HG02970 (cell line): Measurements from ENCODE around the gene CCDC144A.
"Not testable (repeated sequence)": the region's sequence is repeated elsewhere in the genome, so short reads cannot be mapped to it uniquely, and the experiment has no call there.

Experiments
- ATAC-seq: cut with Tn5 transposase; IDR thresholded peaks from one replicate; pipeline ENCODE4 v1.9.1; 2021; ENCODE audit warnings: mild to moderate bottlenecking, moderate library complexity, moderate number of reproducible peaks; ENCODE audit not compliant: unreplicated experiment, low FRiP score

The CCDC144A gene

GRCh38 chr17:16750515-16750914 is 60.5 kb downstream of the CCDC144A start:
- ATAC-seq, result not testable (repeated sequence)

GRCh38 chr17:16751224-16751923 is 61.3 kb downstream of the CCDC144A start:
- not testable (repeated sequence) for ATAC-seq

GRCh38 chr17:16751924-16752287 is 61.9 kb downstream of the CCDC144A start:
- ATAC-seq, result not testable (repeated sequence)

DNA sequence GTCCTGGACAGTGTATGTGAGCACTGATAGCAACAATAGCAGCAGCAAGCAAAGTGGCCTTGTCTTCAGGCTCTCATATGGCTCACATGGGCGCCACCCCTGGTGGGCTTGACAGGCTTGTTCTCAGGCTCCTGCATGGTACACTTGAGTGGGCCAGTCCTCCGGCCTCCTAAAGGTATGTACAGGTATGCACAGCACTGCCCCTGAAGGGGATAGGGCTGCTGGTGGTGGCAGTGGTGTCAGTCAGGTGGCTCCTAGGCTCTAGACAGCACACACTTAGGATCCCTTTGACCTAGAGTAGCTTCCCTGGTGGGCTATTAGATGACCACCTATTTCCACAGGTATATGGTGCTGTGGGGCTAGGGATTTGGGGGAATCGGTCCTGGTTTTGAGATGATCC is 67.5 kb downstream of the CCDC144A start:
- ATAC-seq, result not testable (repeated sequence)

DNA sequence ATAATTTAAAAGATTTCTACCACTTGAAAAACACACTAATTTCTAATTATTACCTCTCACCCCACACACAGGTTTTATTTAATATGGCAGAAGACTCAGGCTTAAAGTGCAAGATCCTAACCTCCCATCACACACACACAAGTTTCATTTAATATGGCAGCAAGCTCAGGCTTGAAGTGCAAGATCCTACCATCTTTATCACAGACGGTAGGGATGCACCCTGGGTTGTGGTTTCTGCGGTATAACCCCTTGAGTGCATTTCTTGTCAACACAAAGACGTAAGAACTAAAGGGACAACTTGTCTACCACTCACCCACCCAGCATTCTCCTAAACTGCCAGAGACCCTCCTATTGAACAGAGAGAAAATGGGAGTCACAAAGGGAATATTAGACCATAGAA is 68.1 kb downstream of the CCDC144A start:
- not testable (repeated sequence) for ATAC-seq

GRCh38 chr17:16768290-16769175 is 78.5 kb downstream of the CCDC144A start:
- not testable (repeated sequence) for ATAC-seq

- not testable (repeated sequence) for ATAC-seq
Observed at GRCh38 chr17:16772394-16773145, 82.5 kb downstream of the CCDC144A start.

DNA sequence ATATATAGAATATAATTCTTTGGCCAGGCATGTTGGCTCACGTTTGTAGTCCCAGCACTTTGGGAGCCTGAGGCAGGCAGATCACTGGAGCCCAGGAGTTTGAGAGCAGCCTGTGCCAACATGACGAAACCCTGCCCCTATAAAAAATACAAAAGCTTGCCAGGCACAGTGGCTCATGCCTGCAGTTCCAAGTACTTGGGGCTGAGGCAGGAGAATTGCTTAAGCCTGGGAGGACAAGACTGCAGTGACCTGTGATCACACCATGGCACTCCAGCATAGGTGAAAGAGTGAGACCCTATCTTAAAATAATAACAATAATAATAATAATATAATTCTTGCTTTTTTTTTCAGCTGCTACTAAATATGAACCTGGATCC is 83.1 kb downstream of the CCDC144A start:
- not testable (repeated sequence) for ATAC-seq

- not testable (repeated sequence) for ATAC-seq
Observed at GRCh38 chr17:16787851-16788250, 97.8 kb downstream of the CCDC144A start.

GRCh38 chr17:16788889-16789536 is 99.0 kb downstream of the CCDC144A start:
- ATAC-seq, result not testable (repeated sequence)

- not testable (repeated sequence) for ATAC-seq
Observed at GRCh38 chr17:16789622-16790021, 99.6 kb downstream of the CCDC144A start.

DNA sequence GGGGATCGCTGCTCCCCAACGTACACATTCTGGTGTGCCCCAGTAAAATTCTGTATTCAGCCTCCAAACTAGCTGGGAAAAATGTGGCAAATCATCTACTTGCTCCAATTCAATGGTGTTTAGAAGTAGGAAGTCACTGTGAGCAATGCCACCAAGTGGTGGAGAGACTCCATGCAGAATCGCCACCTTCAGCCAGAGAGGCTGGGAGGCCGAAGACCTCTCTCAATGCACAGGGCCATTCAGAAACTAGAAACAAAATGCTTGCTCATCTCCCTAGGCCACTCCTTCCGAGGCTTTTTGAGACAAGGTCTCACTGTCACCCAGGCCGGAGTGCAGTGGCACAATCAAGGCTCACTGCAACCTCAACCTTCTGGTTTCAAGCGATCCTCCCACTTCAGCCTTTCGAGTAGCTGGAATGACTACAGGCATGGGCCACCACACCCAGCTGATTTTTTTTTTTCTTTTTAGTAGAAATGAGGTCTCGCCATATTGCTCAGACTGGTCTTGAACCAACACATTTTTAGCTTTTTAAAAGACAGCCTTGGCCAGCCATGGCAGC is 100.4 kb downstream of the CCDC144A start:
- not testable (repeated sequence) for ATAC-seq

DNA sequence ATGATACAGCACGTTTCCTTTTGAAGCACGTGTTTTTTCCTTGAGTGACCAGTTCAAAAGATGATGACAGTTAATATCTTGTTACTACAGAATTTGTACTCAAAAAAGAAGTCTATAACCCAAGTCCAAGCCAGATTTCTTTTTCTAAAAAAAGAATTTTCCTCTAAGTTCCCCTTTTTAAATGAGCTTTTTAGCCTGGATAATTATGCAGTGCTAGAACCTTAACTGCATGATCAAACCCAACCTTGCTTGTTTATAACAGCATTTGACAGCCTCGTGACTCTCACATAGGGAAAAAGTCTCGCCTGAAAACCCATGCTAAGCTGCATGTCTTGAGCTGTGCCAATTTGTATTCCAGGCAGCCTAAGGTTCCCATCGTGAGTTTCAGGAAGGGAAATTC is 104.2 kb downstream of the CCDC144A start:
- not testable (repeated sequence) for ATAC-seq

GRCh38 chr17:16795894-16796293 is 105.9 kb downstream of the CCDC144A start:
- ATAC-seq, result not testable (repeated sequence)

- not testable (repeated sequence) for ATAC-seq
Observed at GRCh38 chr17:16804851-16805250, 114.8 kb downstream of the CCDC144A start.

DNA sequence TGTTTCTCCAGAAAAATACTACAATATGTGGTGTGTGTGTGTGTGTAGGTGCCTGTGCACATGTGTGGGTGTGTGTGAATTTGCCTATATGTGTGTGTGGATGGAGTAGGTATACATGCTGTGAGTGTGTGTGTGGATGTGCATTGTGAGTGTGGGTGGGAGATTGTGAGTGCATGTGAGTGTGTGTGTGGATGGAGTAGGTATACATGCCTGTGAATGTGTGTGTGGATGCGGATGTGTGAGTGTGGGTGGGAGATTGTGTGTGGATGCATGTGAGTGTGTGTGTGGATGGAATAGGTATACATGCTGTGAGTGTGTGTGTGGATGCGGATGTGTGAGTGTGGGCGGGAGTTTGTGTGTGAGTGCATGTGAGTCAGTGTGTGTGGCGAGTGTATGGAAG is 116.6 kb downstream of the CCDC144A start:
- ATAC-seq, result not testable (repeated sequence)

GRCh38 chr17:16807620-16808019 is 117.6 kb downstream of the CCDC144A start:
- not testable (repeated sequence) for ATAC-seq

GRCh38 chr17:16810236-16810635 is 120.2 kb downstream of the CCDC144A start:
- ATAC-seq, result not testable (repeated sequence)

DNA sequence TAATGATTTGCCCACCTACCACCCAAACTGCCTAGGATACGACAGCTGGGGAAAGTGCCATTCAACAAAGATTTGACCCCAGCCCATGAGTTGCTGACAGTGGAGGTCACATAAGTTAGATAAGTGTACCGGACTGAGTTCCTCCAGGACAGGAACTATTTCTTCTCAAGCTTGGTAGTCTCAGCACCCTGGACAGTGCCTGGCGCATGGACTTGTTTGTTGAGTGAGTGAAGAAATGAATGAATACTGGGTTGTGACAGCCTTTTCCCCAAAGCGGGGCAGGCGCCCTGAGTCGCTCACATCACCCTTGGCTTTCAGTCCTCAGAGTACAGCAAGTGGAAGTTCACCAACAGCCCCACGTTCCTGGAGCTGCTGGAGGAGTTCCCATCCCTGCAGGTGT is 122.1 kb downstream of the CCDC144A start:
- not testable (repeated sequence) for ATAC-seq

GRCh38 chr17:16814439-16814838 is 124.4 kb downstream of the CCDC144A start:
- no peak for ATAC-seq
